Skin of body (tissue), 2 donors: ENCODE data around the gene NSMCE3. TPM values are rescaled to one million over a fixed set of nuclear protein-coding genes. Genes with fewer than 3 reads are reported as not detected.

Experiments used
- DNase-seq: peaks from one replicate; lab custom pipeline; 2025; lab: John Stamatoyannopoulos, UW
- total RNA-seq: library from RNA; depleted of rRNA; stranded (reverse); fragments of >200 nt; gene quantifications from one replicate; pipeline ENCODE4 v1.2.3, GENCODE V29; 2014

NSMCE3 gene
- 6.9 TPM for total RNA-seq

DNA sequence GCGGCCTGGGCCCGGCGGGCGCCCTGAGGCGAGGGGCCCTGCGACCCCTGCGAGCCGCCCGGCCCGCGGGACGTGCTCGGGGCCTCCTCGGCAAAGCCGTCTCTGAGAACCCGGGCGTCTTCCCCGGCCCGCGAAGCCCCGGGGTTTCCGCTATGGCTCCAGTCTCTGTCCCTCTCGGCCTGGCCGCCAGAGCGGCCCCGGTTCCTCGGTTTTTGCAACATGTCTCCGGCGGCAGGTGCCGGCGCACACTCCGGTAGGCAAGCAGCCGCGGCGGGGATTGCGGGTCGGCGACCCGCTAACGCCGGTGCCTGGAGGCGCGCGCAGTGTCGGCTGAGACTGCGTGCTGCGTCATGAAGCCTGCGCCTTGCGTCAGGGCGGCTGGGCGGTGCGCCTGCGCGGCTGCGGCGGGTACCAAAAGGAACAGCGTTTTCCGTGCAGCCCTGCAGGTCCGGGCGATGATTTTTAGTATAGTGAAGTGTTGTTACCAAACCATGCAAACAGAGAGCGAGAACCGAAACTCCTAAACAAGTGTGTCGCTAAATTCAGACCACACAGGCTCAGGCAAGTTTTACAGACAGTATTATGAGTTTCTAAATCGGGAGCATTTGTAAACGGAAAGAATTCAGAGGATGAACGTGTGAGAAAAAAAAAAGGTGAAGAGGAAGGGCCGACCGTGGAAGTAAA, at the start of gene NSMCE3:
NSMCE3 (minus strand) TSS at position 338 of the 684 bp plus-strand sequence; CDS start at position 221, 117 bp downstream.
- DNase-seq: peak; percentile 88

DNA sequence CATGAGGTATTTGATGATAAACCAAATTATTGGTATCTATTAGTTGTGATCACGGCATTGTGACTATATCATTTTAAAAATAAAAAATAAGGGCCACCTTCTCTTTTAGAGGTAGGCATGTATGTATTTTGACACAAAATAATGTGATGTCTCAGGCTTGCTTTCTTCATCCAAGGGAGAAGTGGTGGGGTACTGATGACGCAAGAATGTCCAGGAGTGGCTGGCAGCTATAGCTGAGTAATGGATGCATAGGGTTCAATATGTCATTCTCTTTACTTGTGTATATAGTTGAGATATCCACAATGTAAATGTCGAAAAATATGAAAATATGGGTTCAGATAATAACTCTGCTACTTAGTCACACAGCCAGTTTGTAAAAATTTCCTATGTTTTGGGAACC, 46.8 kb upstream of the NSMCE3 start:
- no peak for DNase-seq

DNA sequence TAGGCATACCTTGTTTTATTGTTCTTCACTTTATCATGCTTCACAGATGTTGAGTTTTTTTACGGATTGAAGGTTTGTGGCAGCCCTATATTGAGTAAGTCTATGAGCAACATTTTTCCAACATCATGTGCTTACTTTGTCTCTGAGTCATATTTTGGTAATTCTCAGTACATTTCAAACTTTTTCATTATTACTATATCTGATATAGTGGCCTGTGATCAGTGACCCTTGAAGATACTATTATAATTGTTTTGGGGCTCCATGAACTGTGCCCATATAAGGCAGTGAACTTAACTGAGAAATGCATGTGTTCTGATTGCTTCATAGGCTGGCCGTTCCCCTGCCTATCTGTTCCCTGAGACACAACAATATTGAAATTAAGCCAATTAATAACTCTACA, 42.8 kb upstream of the NSMCE3 start:
- DNase-seq: no peak

DNA sequence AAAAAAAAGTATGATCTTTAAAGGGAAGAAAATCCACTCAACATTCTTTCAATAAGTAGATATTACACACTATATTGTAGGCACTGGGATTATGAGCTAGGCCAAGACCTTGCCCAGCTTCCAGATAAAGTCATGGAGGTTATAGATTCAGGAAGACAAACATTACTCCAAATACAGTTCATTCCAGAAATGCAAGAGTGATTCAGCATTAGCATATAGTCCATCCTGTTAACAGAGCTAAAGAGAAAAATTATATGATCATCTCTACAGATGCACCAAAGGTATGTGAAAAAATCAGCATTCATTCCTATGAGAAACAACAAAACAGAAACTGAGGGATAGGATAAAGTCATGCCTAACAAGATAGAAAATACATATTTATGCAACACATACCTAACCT, 42.1 kb upstream of the NSMCE3 start:
- DNase-seq: no peak

DNA sequence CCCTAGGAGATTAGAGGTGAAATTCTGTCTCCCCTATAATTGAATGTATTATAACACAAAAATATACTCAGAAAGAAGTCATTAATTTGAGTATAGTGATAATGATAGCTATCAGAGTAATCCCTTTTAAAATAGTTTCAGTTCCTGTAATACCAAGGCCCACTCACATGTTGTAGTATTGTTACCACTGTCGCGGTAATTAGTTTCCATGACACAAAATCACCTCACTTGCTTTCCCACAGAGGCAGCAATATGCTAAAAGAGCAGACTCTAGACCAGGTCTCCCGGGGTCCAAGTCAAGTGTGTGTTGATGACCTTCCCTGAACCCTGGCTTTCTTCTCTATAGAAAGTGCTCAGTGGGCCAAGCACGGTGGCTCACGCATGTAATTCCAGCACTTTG, 39.5 kb upstream of the NSMCE3 start:
- no peak for DNase-seq

DNA sequence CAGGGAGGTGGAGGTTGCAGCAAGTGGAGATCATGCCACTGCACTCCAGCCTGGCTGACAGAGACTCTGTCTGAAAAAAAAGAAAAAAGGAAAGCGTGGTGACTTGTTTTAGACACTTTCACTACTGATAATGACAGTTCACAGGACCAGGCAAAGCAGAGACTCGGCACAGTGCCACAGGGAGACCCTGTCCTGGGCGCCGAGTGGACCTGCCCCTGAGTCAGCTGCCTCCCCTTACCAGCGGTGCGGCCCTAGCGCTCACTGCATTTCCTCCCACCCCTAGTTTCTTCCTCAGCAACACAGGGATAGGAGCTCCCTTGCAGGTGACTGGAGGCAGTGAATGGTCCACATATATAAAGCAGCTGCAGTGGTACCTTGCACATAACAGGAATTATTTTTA, 38.7 kb upstream of the NSMCE3 start:
- no peak for DNase-seq

DNA sequence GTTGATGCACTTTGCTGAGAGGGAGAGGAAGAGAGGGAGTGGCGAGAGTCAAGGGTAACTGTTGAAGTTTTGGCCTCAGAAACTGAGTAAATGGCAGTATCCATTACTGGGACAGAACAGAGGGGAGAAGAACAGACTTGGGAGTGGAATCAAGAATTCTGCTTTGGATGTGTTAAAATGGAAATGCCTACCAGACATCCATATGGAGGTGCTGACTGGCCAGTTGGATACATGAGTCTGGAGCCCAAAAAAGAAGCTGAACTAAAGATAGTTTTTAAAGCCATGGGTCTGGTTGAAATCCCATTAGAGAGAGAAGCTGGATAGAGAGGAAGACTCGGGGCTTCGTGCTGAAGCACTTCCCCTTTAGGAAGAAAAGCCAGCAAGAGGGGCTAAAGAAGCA, 35.9 kb upstream of the NSMCE3 start:
- DNase-seq: no peak

DNA sequence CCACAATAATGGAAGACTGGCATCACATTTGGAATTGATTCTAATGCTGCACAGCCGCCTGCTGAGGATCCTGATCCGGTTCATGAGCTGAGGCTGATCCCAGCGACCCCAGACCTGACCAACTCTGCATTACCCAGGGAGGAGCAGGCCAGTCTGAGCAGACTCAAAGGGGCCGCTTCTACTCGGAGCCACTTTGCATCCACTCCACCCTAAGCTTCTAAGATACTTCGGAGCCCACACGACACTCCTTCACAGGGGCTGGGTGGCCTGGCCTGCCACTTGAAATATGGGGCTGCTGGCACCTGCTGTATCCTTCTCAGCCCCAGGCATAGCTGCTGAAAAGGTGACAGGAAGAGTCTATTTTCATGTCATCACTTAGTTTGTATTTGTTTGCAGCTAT, 33.2 kb upstream of the NSMCE3 start:
- DNase-seq: no peak

DNA sequence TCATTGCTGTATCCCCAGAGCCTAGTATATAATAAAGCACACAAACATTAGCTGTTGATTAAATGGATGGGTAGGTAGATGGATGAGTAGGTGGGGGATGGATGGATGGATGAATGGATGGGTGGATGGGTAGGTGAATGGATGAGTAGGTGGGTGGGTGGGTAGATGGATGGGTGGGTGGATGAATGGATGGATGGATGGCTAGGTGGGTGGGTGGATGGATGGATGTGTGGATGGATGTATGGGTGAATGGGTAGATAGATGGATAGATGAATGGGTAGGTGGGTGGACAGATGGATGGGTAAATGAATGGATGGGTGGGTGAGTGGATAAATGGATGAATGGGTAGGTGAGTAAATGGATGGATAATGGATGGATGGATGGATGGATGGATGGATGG, 30.2 kb upstream of the NSMCE3 start:
- no peak for DNase-seq

DNA sequence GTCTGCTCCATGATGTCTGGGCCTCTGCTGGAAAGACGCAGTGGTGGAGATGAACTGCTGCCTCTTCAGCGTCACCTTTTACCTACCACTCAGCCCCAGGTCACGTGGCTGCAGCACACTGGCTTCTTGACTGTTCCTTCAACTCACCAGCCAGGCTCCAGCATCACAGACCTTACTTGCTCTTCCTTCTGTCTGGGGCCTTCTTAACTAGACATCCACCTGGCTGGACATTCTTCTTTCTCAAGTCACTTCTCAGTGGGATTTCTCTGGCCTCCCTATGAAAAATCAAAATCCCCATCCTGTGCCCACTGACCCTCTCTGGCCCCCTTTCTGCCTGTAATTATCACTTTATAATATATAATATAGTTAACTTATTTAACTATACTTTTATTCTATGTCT, 29.7 kb upstream of the NSMCE3 start:
- DNase-seq: no peak

DNA sequence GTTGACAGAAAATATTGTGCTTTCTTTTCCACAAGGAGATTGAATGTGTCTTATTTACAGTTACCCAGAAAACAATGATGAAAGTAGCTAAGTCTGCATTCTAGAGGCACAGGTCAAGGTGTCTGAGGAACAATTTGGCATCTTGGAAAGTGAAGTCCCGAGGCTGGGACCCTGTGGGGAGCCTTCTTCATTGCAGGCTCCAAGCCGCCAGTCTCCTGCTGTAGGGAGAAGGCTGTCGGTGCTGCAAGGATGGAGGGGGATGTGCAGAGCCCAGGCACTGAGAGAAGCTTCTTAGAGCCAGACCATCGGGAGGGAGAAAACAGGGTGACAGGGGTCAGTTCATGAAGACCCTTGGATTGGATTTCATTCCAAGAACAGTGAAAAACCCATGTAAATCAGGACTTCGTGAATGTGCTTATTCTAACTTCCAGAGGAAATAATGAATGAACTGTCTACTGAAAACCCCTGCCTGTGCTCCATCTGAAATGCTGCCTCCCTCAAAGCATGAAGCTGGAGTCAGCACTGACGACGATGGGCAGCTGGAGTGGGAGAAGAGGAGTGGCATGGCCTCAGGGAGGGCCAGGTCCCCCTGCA, 25.2 kb upstream of the NSMCE3 start:
- DNase-seq: no peak

DNA sequence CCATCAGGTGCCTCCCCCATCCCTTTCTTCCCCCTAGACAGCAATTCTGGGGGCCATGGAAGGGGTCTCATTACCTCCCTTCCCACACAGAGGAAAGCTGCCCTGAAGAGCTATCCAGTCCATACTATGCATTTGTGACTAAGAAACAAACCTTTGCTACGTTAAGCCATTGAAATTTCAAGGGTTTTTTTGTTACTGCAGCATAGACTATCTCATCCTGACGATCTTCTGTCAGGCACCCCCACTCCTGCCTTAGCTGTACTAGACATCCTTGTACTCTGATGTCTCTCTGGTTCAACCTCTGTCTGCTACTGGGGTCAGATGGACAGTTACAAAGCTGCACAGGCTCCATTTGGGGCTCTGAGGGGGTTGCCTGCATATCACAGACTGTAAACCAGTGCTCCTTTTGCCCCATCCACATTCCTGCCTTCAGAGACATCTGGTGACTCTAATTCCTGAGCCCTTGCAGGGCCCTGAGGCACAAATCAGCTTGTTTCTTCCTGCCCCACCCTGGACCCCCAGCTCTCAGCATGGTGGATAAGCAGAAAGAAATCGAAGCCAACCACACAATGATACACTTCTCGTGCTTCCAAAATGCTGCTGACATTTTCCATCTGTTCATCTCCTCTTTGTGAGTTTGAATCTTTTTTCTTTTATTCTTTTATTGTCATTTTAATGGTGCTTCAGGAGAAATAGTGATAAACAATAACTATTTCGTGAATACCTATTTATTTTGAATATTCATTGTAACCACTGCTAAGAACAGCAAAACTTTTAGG, 21.6 kb upstream of the NSMCE3 start:
- DNase-seq: no peak

DNA sequence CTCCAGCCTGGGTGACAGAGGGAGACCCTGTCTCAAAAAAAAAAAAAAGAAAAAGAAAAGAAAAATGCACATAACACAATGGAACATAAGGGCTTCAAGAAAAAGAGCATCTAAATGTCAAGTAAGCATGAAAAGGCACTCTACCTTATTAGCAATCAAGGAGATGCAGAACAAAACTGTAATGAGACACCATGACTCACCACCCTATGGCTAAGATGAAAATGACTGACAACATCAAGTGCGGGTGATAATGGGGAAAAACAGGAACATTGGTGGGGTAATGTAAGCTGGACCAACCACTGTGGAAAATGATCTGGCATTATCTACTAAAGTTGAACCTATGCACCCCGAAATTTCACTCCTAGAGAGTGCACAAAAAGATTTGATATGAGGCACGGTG, 19.6 kb upstream of the NSMCE3 start:
- DNase-seq: no peak

DNA sequence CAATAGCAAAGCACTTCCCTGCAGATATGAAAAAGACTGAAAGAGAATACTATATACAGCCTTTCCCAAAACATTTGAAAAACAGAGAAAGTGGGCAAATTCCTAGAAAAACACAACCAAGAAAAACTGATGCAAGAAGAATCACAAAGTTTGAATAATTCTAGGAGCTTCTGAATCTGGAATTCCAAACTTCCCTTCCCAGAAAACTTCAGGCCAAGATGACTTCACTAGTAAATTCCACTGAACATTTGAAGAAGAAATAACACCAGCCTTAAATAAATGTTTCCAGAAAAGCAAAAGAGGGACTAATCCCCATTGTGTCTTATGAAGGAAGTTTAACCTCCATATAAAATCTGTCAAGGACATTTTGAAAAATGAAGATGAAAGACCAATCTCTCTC, 15.8 kb upstream of the NSMCE3 start:
- no peak for DNase-seq

DNA sequence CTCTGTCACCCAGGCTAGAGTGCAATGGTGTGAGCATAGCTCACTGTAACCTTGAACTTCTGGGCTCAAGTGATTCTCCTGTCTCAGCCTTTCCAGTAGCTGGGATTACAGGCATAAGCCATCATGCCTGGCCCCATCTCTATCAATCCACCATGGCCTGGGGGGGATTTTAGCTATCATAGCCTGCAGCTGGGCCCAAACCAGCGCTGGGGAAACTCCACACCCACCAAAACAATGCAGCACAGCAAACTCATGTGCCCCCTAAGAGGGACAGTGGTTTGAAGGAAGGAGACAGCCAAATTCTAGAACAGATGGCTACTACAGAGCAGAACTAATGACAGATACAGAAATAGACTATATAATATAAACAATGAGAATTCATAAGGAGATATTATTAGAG, 13.8 kb upstream of the NSMCE3 start:
- DNase-seq: no peak

DNA sequence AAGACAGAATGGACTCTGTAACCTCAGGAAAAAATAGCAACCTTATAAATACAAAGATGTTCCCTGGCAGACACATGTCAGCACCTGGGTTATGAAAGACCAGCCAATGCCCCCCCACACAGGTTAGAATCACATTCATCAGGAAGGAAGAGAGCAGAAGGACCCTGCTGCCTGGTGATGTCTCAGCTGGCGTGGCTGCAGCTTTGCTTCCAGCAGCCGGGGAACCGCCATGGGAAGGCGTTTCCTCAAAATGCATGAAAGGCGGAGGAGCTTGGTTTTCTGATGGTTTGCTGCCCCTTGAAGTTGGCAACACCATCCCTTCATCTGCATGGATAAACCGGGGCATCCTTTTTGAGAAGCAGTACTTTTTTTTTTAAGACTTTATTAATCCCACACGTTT, 10.9 kb upstream of the NSMCE3 start:
- no peak for DNase-seq

DNA sequence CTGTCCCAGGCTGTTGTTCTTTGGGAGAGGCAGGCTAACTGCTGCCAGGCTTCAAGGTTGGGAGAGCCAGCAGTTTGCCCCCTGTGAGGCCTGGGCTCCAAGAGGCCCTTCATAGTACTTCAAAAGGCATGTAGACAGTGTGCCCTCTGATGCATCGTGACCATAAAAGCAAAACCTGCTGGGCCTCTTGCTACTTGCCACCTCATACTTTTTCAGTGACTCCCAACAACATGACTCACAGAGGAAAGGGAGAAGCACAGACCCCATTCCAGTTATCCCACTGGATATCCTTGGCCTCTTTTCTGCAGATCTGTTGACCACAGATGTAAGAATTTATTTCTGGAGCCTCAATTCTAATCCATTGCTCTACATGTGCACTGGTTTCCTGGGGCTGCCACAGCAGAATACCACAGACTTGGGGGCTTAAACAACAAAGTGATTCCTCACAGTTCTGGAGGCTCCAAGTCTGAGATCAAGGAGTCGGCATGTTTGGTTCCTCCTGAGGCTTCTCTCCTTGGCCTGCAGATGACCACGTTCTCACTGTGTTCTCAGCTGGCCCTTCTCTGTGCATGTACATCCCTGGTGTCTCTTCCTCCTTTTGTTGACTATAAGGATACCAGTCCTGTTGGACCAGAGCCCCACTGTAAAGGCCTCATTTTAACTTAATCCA, 8.9 kb upstream of the NSMCE3 start:
- no peak for DNase-seq

DNA sequence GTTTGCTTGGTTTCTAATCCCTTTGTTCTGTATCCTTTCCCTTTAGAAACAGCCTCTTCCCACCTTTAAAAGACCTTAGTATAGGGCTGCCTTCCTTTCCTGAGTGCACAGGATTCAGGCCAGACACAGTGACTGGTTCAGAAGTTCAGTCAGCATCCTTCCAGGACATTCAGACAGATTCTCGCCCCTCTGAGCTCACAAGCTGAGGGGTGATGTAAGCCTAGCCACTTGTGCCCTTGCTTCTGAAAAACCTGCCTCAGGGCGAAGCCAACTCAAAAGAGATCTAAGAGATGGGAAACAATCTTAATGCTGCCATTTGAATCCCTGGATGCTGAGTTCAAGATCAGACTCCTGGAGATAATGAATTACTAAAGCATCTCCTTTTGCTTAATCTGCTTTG, 6.7 kb upstream of the NSMCE3 start:
- DNase-seq: no peak

DNA sequence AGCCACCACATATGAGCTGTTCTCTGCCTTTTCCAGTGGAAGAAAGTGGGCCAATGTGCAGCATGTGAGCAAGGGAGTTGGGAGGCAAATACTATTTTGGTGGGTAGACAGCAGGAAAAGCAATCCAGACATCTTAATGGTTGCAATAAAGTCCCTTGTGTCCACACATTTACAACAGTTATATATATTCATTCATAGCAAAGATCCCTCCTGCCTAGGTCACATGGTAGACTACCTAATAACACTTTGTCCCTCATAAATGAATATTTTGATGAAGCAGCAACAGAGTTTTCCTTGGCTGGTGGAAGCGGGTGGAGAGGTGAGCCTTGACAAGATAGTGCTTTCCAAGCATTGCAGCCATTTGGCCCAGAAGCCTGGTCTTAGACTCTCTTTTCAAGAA, 6.2 kb upstream of the NSMCE3 start:
- DNase-seq: no peak

DNA sequence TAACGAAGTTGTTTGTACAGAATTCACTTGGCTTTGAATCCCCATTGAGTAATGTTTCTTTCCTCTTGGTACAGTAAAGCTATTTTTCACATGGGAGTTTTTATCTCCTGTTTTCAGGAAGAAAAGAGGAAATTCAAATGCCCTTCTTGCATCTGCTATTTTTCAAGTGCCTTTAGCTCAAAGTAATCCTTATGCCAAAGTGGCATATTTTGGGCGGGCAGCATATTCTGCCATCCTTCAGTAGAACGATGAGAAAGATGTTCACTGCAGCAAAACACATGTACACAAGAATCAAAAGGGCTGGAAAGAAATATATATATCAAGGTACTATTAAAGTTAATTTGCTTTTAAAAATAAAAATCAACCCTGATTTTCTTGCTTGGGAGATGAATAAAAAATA, 5.3 kb upstream of the NSMCE3 start:
- DNase-seq: no peak

DNA sequence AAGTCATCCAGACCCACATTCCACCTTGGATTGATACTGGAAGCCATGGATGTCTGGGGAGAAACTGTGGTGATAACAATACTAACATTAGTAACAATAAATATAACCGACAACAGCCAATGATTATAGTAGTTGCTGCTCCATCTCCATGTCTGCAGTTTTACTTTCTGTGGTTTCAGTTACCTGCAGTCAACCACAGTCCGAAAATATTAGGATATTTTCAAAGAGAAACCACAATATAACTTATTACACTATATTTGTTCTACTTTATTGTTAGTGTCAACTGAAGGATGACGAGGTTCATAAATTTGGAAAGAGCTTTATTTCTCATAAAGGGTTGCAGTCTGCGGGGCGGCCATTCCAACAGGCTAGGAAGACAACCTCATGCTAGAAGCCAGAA, 2.6 kb upstream of the NSMCE3 start:
- DNase-seq: no peak

DNA sequence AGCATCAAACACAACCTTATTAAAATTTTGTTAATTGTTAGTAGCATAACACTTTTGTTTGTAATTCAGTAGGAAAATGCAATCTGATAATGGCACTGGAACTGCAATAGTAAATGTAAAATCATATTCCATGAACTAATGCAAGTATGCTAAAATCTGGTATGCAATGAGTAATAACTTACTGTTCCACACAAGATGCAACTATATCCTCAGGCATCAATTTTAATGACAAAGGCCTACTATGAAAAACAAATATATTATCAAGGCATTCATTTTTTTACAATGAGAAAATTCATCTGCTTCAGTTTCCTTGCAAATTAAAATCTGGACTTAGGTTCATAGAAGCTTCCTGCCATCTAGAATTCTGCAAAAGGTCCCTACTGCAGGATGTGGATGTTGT, 1.4 kb upstream of the NSMCE3 start:
- DNase-seq: no peak
